H1 (cell line): ENCODE data around the gene CTTNBP2. TPM values are rescaled to one million over a fixed set of nuclear protein-coding genes. Genes with fewer than 3 reads are reported as not detected.

Experiments
- CTCF ChIA-PET: fragments of 300-600 bp; sonication (Branson Sonifier 250); formaldehyde crosslinking; loops from one replicate; lab custom pipeline; 2021; ENCODE audit not compliant: partially characterized antibody; lab: Charles Lee
- POLR2A ChIA-PET: fragments of 300-600 bp; sonication (Branson Sonifier 250); formaldehyde crosslinking; loops from one replicate; lab custom pipeline; 2021; ENCODE audit warnings: inconsistent platforms; ENCODE audit not compliant: partially characterized antibody; lab: Charles Lee
- DNase-seq, 2 experiments: peaks; one replicate each; pipeline versions ENCODE4 v3.0.0 to v3.0.0-alpha.2; 2010 to 2022; ENCODE audit warnings: low spot score in 2 of 2, low read depth in 1 of 2, mixed read lengths in 1 of 2
- FAIRE-seq: peaks from 2 replicates; lab custom pipeline; 2011; peaks lifted over from hg19 to GRCh38; lab: Jason Lieb, UNC
- H2AFZ ChIP-seq: 2 replicates; pipeline ENCODE4 v1.8.1; 2012; ENCODE audit warnings: low read length, inconsistent platforms
- H2AK5ac ChIP-seq: 2 replicates; pipeline ENCODE4 v1.6.1; 2013; ENCODE audit warnings: low read depth, low read length
- H2BK120ac ChIP-seq: replicated peaks from 2 replicates; pipeline ENCODE3; 2013; ENCODE audit warnings: low read depth, low read length, inconsistent platforms
- H2BK12ac ChIP-seq: 2 replicates; pipeline ENCODE4 v1.6.1; 2013; ENCODE audit warnings: low read depth, low read length
- H2BK15ac ChIP-seq: 2 replicates; pipeline ENCODE4 v1.6.1; 2013; ENCODE audit warnings: low read length
- H2BK20ac ChIP-seq: 2 replicates; pipeline ENCODE4 v1.6.1; 2013; ENCODE audit warnings: low read length
- H2BK5ac ChIP-seq: 2 replicates; pipeline ENCODE4 v1.6.1; 2013; ENCODE audit warnings: low read depth, low read length
- H3K14ac ChIP-seq: 2 replicates; pipeline ENCODE4 v1.6.1; 2013; ENCODE audit warnings: inconsistent platforms; ENCODE audit not compliant: insufficient read length
- H3K18ac ChIP-seq: 2 replicates; pipeline ENCODE4 v1.6.1; 2013; ENCODE audit warnings: low read length; ENCODE audit errors: extremely low read depth
- H3K23ac ChIP-seq: 2 replicates; pipeline ENCODE4 v1.6.1; 2013; ENCODE audit warnings: inconsistent platforms; ENCODE audit not compliant: insufficient read length
- H3K23me2 ChIP-seq: 2 replicates; pipeline ENCODE4 v1.6.1; 2013; ENCODE audit warnings: low read depth, low read length
- H3K27ac ChIP-seq: 2 replicates; pipeline ENCODE4 v1.6.1; 2011; ENCODE audit warnings: low read depth, low read length, inconsistent platforms
- H3K27me3 ChIP-seq, 4 experiments: replicated peaks in 1 of 4; 1 replicate in 1 of 4; 2 replicates in 3 of 4; pipeline versions ENCODE4 v1.6.1 to v1.8.1; 2011 to 2013; ENCODE audit warnings: low read length in 3 of 4, mild to moderate bottlenecking in 3 of 4, inconsistent platforms in 2 of 4, mixed read lengths in 2 of 4, moderate library complexity in 1 of 4; ENCODE audit not compliant: control insufficient read depth in 3 of 4, insufficient read depth in 3 of 4; ENCODE audit errors: extremely low read depth in 1 of 4
- H3K36me3 ChIP-seq, 4 experiments: 2 replicates each; pipeline versions ENCODE4 v1.6.1 to v1.8.1; 2011 to 2013; ENCODE audit warnings: mild to moderate bottlenecking in 4 of 4, low read length in 3 of 4, moderate library complexity in 2 of 4, control low read depth in 1 of 4, inconsistent platforms in 1 of 4; ENCODE audit not compliant: insufficient read depth in 4 of 4, control insufficient read depth in 2 of 4
- H3K4ac ChIP-seq: replicated peaks from 2 replicates; pipeline ENCODE3; 2013; ENCODE audit warnings: low read length, low read depth, mixed read lengths, inconsistent platforms; ENCODE audit not compliant: insufficient read length
- H3K4me1 ChIP-seq, 4 experiments: replicated peaks in 1 of 4; 1 replicate in 1 of 4; 2 replicates in 3 of 4; pipeline versions ENCODE4 v1.6.1 to v1.8.1; 2011 to 2013; ENCODE audit warnings: low read length in 3 of 4, inconsistent platforms in 2 of 4, mixed read lengths in 1 of 4; ENCODE audit not compliant: insufficient read depth in 4 of 4, control insufficient read depth in 3 of 4
- H3K4me2 ChIP-seq, 2 experiments: 2 replicates each; pipeline versions ENCODE4 v1.6.1 to v1.8.1; 2011 to 2013; ENCODE audit warnings: low read depth in 2 of 2, low read length in 2 of 2, control low read depth in 1 of 2, inconsistent platforms in 1 of 2, mild to moderate bottlenecking in 1 of 2; ENCODE audit not compliant: insufficient read depth in 1 of 2
- H3K4me3 ChIP-seq, 4 experiments: fragments of 200-600, 300-600 bp in 1 of 4; sonication (generic), shearing (Covaris generic), sonication (Bioruptor Twin) in 1 of 4; 2 replicates each; pipeline versions ENCODE4 v1.5.1 to v1.8.1; 2011 to 2016; ENCODE audit warnings: low read length in 4 of 4, low read depth in 3 of 4, control low read depth in 2 of 4, inconsistent platforms in 2 of 4, mild to moderate bottlenecking in 2 of 4, mixed read lengths in 1 of 4, moderate library complexity in 1 of 4; ENCODE audit not compliant: insufficient read depth in 2 of 4; ENCODE audit errors: extremely low read depth in 1 of 4
- H3K56ac ChIP-seq: replicated peaks from 2 replicates; pipeline ENCODE3; 2013; ENCODE audit warnings: low read depth, mild to moderate bottlenecking, mixed read lengths, low read length, inconsistent platforms; ENCODE audit not compliant: insufficient read length
- H3K79me1 ChIP-seq: 2 replicates; pipeline ENCODE4 v1.6.1; 2013; ENCODE audit warnings: low read depth, low read length, control low read depth
- H3K79me2 ChIP-seq, 2 experiments: 2 replicates each; pipeline versions ENCODE4 v1.6.1 to v1.8.1; 2012 to 2013; ENCODE audit warnings: low read length in 2 of 2, mild to moderate bottlenecking in 2 of 2, inconsistent platforms in 1 of 2; ENCODE audit not compliant: insufficient read depth in 2 of 2, control insufficient read depth in 1 of 2
- H3K9ac ChIP-seq, 4 experiments: replicated peaks in 1 of 4; 1 replicate in 1 of 4; 2 replicates in 3 of 4; pipeline versions ENCODE4 v1.6.1 to v1.8.1; 2011 to 2013; ENCODE audit warnings: low read depth in 3 of 4, low read length in 3 of 4, control low read depth in 2 of 4, mild to moderate bottlenecking in 2 of 4, moderate library complexity in 2 of 4, inconsistent platforms in 1 of 4; ENCODE audit errors: extremely low read depth in 1 of 4
- H3K9me3 ChIP-seq, 2 experiments: 2 replicates each; pipeline versions ENCODE4 v1.6.1 to v1.8.1; 2012 to 2013; ENCODE audit warnings: mild to moderate bottlenecking in 2 of 2, moderate library complexity in 2 of 2, control low read depth in 1 of 2, inconsistent platforms in 1 of 2, low read depth in 1 of 2, low read length in 1 of 2, mixed read lengths in 1 of 2; ENCODE audit not compliant: insufficient read depth in 2 of 2
- H4K20me1 ChIP-seq, 2 experiments: replicated peaks in 1 of 2; 2 replicates each; pipeline versions ENCODE3 to v1.8.1; 2011 to 2013; ENCODE audit warnings: inconsistent platforms in 2 of 2, low read length in 2 of 2, mild to moderate bottlenecking in 1 of 2; ENCODE audit not compliant: insufficient read depth in 2 of 2, control insufficient read depth in 1 of 2
- H4K5ac ChIP-seq: 2 replicates; pipeline ENCODE4 v1.6.1; 2013; ENCODE audit warnings: low read length, low read depth, mixed read lengths, inconsistent platforms; ENCODE audit not compliant: insufficient read length
- H4K8ac ChIP-seq: 2 replicates; pipeline ENCODE4 v1.8.0; 2013; ENCODE audit warnings: mild to moderate bottlenecking, moderate library complexity, low read length, inconsistent platforms; ENCODE audit not compliant: insufficient read depth; ENCODE audit errors: extremely low read depth
- H4K91ac ChIP-seq: replicated peaks from 2 replicates; pipeline ENCODE3; 2013; ENCODE audit warnings: low read length, mixed read lengths, inconsistent platforms; ENCODE audit not compliant: insufficient read length
- CBX8 ChIP-seq: fragments of 300-800, 300-1000 bp; sonication (generic); IDR thresholded peaks from 2 replicates; pipeline ENCODE4 v1.7.1; 2016; ENCODE audit warnings: low read depth, low read length, borderline replicate concordance
- CTCF ChIP-seq, 3 experiments: IDR thresholded peaks; 1 replicate in 2 of 3; 2 replicates in 1 of 3; pipeline versions ENCODE4 v1.5.1 to v1.6.1; 2011; ENCODE audit warnings: low read length in 3 of 3, mild to moderate bottlenecking in 3 of 3, inconsistent platforms in 2 of 3, low read depth in 1 of 3, moderate library complexity in 1 of 3; ENCODE audit not compliant: insufficient read depth in 1 of 3; ENCODE audit errors: control extremely low read depth in 1 of 3
- KDM1A ChIP-seq: fragments of 200-600, 300-600 bp; sonication (generic); IDR thresholded peaks from 2 replicates; pipeline ENCODE4 v1.7.1; 2016; ENCODE audit warnings: mild to moderate bottlenecking, low read length, borderline replicate concordance
- KDM4A ChIP-seq: IDR thresholded peaks from one replicate; pipeline ENCODE4 v1.7.1; 2012; ENCODE audit warnings: low read depth, mild to moderate bottlenecking, moderate library complexity, low read length, inconsistent platforms; ENCODE audit not compliant: severe bottlenecking
- MAFK ChIP-seq: IDR thresholded peaks from 2 replicates; pipeline ENCODE4 v1.6.1; 2012; ENCODE audit warnings: low read depth, mild to moderate bottlenecking, improper control_type of control experiment, low read length
- POLR2A ChIP-seq, 2 experiments: IDR thresholded peaks; 1 replicate in 1 of 2; 2 replicates in 1 of 2; pipeline ENCODE4 v1.6.1; 2011; ENCODE audit warnings: low read depth in 2 of 2, low read length in 2 of 2, mild to moderate bottlenecking in 2 of 2; ENCODE audit errors: control extremely low read depth in 1 of 2
- SP4 ChIP-seq: IDR thresholded peaks from 2 replicates; pipeline ENCODE4 v1.6.1; 2012; ENCODE audit warnings: low read length, inconsistent platforms
- SRF ChIP-seq: IDR thresholded peaks from 2 replicates; pipeline ENCODE4 v1.6.1; 2011; ENCODE audit warnings: mild to moderate bottlenecking, low read depth, low read length, moderate library complexity
- TBP ChIP-seq: IDR thresholded peaks from 2 replicates; pipeline ENCODE4 v1.6.1; 2011; ENCODE audit warnings: low read depth, low read length, improper control_type of control experiment
- YY1 ChIP-seq: IDR thresholded peaks from 2 replicates; pipeline ENCODE4 v1.6.1; 2011; ENCODE audit warnings: low read depth, mild to moderate bottlenecking, low read length
- WGBS, 2 experiments: shearing (Covaris generic) in 1 of 2; methylation state at CpG; one replicate each; pipeline versions ENCODE4 v1.1.6 to v1.1.7; 2013 to 2015; ENCODE audit warnings: low lambda C conversion rate in 2 of 2, mixed read lengths in 2 of 2, inconsistent platforms in 1 of 2, low coverage in 1 of 2, missing lambda C conversion rate in 1 of 2; ENCODE audit not compliant: insufficient replicate concordance in 2 of 2, insufficient coverage in 1 of 2, insufficient read length in 1 of 2; ENCODE audit errors: extremely low coverage in 1 of 2, missing lambda C conversion rate in 1 of 2; 5-methylcytosine and 5-hydroxymethylcytosine counted together
- polyA plus RNA-seq, 7 experiments: library from polyadenylated mRNA; depleted of rRNA in 3 of 7; stranded (reverse) in 5 of 7; unstranded in 2 of 7; fragments of >200 nt in 5 of 7; fragments of 200-250 nt in 2 of 7; gene quantifications; 1 replicate in 5 of 7; 2 replicates in 1 of 7; 4 replicates in 1 of 7; pipeline versions ENCODE4 v1.2.1 to v1.2.3, GENCODE V29; 2011 to 2013; ENCODE audit warnings: missing spikeins in 2 of 7, mixed read lengths in 2 of 7
- total RNA-seq: library from RNA; stranded (reverse); fragmentation: NEBNext Ultra II Directional; extraction: Animal tissue kit (Norgen Biotek cat#: 25700); gene quantifications from 2 replicates; pipeline ENCODE4 v1.2.1, GENCODE V29; 2021
- TF ChIP-seq, protein P1 (sequence below): IDR thresholded peaks from 2 replicates; pipeline ENCODE4 v1.6.1; 2011; ENCODE audit warnings: low read depth, mild to moderate bottlenecking, low read length; ENCODE audit not compliant: insufficient read depth

Gene CTTNBP2
- total and polyA plus RNA-seq, 2 of the 8 experiments (the other 6 are each of a cell fraction or from before 2014, with no cell fraction given) = 15.3 to 35.1 TPM

- H3K14ac ChIP-seq = no peak overlapping the region
- POLR2A ChIA-PET = interaction anchor here (1.3 to 1.7 kb wide), 3 partner anchors 9 to 17 kb away, joined by 4 to 5 read pairs (median 5); partner anchors contain the start of gene CTTNBP2
- TF ChIP-seq POLR2A (IDR thresholded peaks at IDR 0.05; ENCODE audit: control extremely low read depth in 1 of 2, low read depth in 2 of 2, low read length in 2 of 2) (no peak), YY1 (no peak), KDM1A (no peak), CTCF (IDR thresholded peaks at IDR 0.05; ENCODE audit: control extremely low read depth in 1 of 3, insufficient read depth in 1 of 3, low read depth in 1 of 3, low read length in 3 of 3) (no peak), SP4 (no peak), KDM4A (no peak), SRF (no peak), MAFK (no peak), TBP (no peak), CBX8 (no peak)
- TF ChIP-seq, protein P1, sequence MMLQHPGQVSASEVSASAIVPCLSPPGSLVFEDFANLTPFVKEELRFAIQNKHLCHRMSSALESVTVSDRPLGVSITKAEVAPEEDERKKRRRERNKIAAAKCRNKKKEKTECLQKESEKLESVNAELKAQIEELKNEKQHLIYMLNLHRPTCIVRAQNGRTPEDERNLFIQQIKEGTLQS = no peak
- H3K27ac ChIP-seq = no peak overlapping the region
- no peak for DNase-seq
- CTCF ChIA-PET = interaction anchor here (1.0 to 1.6 kb wide), 5 partner anchors 9 to 112 kb away, joined by 3 to 8 read pairs (median 3); partner anchors contain the start of gene CTTNBP2
- H2BK15ac ChIP-seq = no peak overlapping the region
- no peak overlapping the region for H4K5ac ChIP-seq
- no peak overlapping the region for H3K4me3 ChIP-seq
- H3K4ac ChIP-seq = no peak overlapping the region
- H3K27me3 ChIP-seq = no peaks in the 10 kb centered on the region
- peaks cover 0 to 30% (median 2%) of the 10 kb centered on the region in 4 experiments; a peak in 6 of 8 replicates for H3K36me3 ChIP-seq
- no peak overlapping the region for H2BK5ac ChIP-seq
- no peak overlapping the region for H2AFZ ChIP-seq
- no peak overlapping the region for H2AK5ac ChIP-seq
- no peak overlapping the region for H2BK120ac ChIP-seq
- H3K4me1 ChIP-seq = peaks cover 0 to 3% (median 0%) of the 10 kb centered on the region in 4 experiments; a peak in 2 of 7 replicates
- no peak overlapping the region for H3K9ac ChIP-seq
- peaks cover 0 to 49% of the 10 kb centered on the region in 2 experiments; a peak in 3 of 4 replicates for H3K79me2 ChIP-seq
- 71% methylated on average over 3 of the region's 3 CpGs; no CpG with 5 or more reads in 1 of the 2 experiments for WGBS, 2 experiments
- H3K9me3 ChIP-seq = no peaks in the 10 kb centered on the region
- peaks cover 4% of the 10 kb centered on the region; the same call in 1 of the 2 replicates for H3K79me1 ChIP-seq
- H3K56ac ChIP-seq = no peak overlapping the region
- no peak overlapping the region for H3K18ac ChIP-seq
- FAIRE-seq = no peak
- no peak overlapping the region for H2BK20ac ChIP-seq
- H4K91ac ChIP-seq = no peak overlapping the region
- no peak overlapping the region; the same call in 1 of the 2 replicates for H2BK12ac ChIP-seq
- H3K4me2 ChIP-seq = no peak overlapping the region
- no peak overlapping the region for H4K8ac ChIP-seq
- no peak overlapping the region for H3K23ac ChIP-seq
- H3K23me2 ChIP-seq = no peaks in the 10 kb centered on the region; the same call in 1 of the 2 replicates
- peaks cover 0 to 2% of the 10 kb centered on the region in 2 experiments for H4K20me1 ChIP-seq
These were observed 10.9 kb downstream of the CTTNBP2 start for GRCh38 chr7:117862378-117862777.
